GM12892 (cell line): ENCODE data around the gene SLC39A3. TPM values are rescaled to one million over a fixed set of nuclear protein-coding genes. Genes with fewer than 3 reads are reported as not detected.
A peak's percentile ranks its signal among the peaks of the same experiment; 100 is the strongest.

Source experiments
- DNase-seq: peaks from one replicate; pipeline ENCODE4 v3.0.0; 2011; ENCODE audit not compliant: insufficient read length
- FAIRE-seq: peaks from 2 replicates; lab custom pipeline; 2011; peaks lifted over from hg19 to GRCh38; lab: Jason Lieb, UNC
- POLR2A ChIP-seq: IDR thresholded peaks from 2 replicates; pipeline ENCODE4 v1.6.1; 2011; ENCODE audit warnings: low read depth, low read length, control low read depth
- POLR2AphosphoS5 ChIP-seq: IDR thresholded peaks from 2 replicates; pipeline ENCODE4 v1.6.1; 2011; ENCODE audit warnings: low read depth, low read length, control low read depth
- TAF1 ChIP-seq: IDR thresholded peaks from 2 replicates; pipeline ENCODE4 v1.6.1; 2011; ENCODE audit warnings: low read depth, mild to moderate bottlenecking, control low read depth, low read length, borderline replicate concordance
- polyA plus RNA-seq: library from polyadenylated mRNA; unstranded; fragments of >200 nt; gene quantifications from one replicate; pipeline ENCODE4 v1.2.1, GENCODE V29; 2012; ENCODE audit warnings: missing spikeins, inconsistent platforms; ENCODE audit not compliant: missing spikeins

SLC39A3 gene, protein sequence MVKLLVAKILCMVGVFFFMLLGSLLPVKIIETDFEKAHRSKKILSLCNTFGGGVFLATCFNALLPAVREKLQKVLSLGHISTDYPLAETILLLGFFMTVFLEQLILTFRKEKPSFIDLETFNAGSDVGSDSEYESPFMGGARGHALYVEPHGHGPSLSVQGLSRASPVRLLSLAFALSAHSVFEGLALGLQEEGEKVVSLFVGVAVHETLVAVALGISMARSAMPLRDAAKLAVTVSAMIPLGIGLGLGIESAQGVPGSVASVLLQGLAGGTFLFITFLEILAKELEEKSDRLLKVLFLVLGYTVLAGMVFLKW
- 25.2 TPM for polyA plus RNA-seq

DNA sequence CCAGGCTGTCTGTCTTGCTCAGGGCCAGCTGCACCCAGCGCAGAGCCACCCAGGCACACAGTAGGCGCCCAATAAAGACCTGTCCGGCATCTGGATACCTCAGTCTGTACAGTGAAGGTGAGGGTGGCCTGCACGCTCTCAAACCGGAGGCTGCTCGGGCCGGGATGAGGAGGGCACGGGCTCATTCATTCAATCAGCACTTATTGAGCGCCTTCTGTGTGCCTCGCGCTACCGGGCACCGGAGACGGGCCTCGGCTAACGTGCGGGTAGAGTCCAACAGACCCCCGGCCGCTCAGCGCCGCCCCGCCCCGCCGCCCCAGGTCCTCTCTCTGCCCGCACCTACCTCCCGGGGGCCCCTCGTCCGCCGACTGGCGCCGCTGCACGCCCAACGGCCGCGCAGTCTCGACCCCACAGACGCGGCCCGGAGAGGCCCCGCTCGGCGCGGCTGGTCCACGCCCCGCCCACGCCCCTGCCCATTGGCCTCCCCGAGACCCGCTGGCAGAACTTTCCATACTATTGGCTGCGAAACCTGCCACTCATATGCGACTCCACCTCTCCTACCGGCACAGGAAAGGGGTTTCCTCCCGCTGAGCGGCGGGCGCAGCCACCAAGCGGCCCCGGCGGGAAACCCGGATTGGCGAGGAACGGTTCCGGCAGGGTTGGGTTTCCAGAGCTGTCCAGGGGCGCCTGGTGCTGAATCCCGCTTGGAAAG lies at the start of gene SLC39A3:
TSS of gene SLC39A3 (minus strand) at position 416 of the 712 bp plus-strand sequence. CDS start 2,760 bp downstream, outside the sequence.
- no peak for TF ChIP-seq POLR2AphosphoS5
- peak; percentile 39; the same call in 1 of the 2 replicates for TF ChIP-seq POLR2A
- DNase-seq (peak; percentile 100), FAIRE-seq (peak; percentile 99)

DNA sequence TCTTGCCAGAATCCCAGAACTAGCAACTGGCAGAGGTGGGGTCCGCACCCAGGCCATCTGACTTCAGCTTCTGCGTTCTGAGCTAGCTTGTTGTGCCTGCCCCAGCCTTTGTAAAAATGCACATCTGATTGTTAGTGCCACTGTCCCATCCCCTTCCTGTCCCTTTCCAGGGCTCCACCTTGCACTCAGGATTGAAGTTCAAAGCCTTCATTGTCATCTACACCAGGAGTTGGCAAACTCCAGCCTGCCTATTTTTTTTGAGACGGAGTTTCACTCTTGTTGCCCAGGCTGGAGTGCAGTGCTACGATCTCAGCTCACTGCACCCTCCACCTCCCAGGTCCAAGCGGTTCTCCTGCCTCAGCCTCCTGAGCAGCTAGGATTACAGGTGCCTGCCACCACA lies 48.4 kb upstream of the SLC39A3 start:
- FAIRE-seq, result no peak
- no peak for DNase-seq
- TF ChIP-seq POLR2AphosphoS5 (no peak), TAF1 (no peak), POLR2A (no peak)

DNA sequence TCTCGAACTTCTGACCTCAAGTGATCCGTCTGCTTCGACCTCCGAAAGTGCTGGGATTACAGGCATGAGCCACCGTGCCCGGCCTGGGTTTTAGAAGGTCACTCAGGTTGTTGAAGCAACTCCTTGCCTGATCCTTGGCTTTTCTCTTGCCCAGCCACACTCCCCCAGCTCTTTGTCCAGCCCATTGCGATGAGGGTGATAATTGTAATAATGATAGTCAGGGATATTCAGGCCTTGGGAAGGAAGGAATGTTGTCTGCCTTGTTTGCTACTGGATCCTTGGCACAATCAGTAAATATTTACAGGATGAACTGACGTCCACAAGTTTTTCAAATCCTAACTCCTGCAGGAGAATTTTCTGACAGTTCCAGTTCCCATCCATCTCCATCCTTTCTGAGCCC lies 47.3 kb upstream of the SLC39A3 start:
- DNase-seq, result no peak
- no peak for FAIRE-seq
- TF ChIP-seq TAF1 (no peak), POLR2A (no peak), POLR2AphosphoS5 (no peak)

DNA sequence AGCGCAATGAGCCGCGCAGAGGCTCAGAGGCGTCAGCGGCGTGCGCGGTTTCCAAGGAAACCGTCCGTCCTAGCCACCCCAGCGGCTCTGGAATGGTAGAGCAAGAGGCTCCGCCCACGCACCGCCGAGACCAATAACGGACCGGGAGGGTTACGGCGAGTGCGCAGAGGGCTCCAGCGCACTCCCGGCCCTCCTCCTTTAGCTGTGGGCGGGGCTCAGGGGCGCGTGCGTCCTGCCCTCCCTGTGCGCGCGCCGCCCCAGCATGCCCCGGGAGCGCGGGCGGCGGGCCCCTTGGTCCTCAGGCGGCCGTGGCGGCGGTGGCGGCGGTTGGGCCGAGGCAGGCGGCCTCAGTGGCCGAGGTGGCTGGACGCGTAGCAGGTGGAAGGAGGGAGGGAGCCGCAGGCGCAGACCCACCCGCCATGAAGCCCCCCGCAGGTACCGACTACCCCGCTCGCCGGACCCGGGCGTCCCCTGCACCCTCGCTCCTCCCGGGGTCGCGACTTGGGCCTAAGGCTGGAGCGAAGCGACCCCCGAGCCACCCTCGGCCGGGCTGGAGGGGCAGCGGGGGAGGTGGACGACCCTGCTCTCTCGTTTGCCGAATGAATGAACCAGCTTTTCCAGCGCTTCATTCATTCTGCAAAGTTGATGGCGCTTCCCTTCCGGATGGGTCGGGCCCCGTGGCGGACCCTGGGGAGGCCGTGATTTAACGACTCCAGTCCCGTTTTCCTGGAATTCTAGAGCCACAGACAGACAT lies 45.6 kb upstream of the SLC39A3 start, which contains the start of gene THOP1:
TSS of gene THOP1 (plus strand) at position 260 of the 754 bp plus-strand sequence. CDS start at position 420, 160 bp downstream.
- TF ChIP-seq TAF1 (peak; percentile 73), POLR2A (peak; percentile 89), POLR2AphosphoS5 (peak; percentile 80)
- DNase-seq (peak; percentile 91), FAIRE-seq (peak; percentile 90)

DNA sequence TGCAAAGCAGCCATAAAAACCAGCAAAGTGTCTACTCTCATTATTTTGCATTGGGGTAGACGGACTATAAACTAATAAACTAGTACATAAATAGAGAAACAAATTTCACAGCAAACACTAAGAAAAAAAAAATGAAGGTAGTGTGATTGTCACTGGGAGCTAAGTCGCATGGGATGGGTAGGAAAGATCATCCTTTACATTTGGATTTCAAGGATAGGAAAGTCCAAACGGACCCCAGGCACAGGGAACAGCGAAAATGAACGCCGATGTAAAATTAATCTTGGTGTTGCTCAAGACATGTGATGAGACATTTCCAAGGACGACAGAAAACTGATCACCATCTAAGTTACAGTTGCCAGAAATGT lies 43.9 kb upstream of the SLC39A3 start:
- no peak for TF ChIP-seq POLR2A
- TF ChIP-seq POLR2AphosphoS5, result no peak
- TF ChIP-seq TAF1, result no peak
- no peak for FAIRE-seq
- no peak for DNase-seq

DNA sequence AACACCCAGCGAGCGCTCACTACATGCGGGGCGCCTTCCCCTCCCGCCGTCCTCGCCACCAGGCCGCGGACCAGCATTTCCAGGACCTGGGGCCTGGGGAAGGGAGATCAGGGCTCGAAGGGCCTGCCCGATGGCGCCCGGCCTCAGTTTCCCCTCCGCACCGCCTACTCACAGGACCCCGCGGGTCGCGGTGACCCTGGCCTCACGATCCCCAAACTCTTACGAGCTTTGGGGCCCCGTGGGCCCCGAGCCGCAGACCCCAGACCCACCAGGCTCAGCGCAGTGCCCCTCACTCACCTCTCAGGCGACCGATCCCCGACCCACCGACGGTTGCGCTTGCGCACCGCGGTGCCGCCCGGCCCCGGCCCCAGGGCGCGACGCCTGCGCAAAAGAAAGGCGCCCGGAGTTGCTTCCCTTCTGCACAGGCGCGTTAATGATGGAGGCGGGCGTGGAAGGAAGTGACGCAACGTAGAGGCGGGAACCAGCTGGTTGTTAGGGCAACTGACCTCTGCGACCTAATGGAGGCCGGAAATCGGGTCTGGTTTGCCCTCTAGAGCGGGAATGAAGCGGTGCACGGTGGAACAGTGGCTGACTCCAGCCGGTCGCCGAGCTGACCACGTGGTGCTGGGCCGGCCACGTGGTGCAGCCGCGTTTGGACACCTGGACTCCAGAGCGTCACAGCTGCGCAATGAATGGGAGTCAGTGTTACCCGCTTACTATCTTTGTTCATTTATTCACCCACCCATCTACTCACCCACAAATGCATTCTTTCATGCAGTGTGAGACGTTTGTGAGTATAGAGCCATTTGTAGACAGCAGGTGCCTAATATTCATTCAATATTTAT lies 43.3 kb upstream of the SLC39A3 start, which contains the start of gene SGTA:
TSS of gene SGTA (minus strand) at position 338 of the 845 bp plus-strand sequence. CDS start 14,205 bp downstream, outside the sequence.
- TF ChIP-seq POLR2AphosphoS5 (no peak), POLR2A (peak; percentile 80), TAF1 (peak; percentile 35; the same call in 1 of the 2 replicates)
- DNase-seq (peak; percentile 98), FAIRE-seq (peak; percentile 100)

DNA sequence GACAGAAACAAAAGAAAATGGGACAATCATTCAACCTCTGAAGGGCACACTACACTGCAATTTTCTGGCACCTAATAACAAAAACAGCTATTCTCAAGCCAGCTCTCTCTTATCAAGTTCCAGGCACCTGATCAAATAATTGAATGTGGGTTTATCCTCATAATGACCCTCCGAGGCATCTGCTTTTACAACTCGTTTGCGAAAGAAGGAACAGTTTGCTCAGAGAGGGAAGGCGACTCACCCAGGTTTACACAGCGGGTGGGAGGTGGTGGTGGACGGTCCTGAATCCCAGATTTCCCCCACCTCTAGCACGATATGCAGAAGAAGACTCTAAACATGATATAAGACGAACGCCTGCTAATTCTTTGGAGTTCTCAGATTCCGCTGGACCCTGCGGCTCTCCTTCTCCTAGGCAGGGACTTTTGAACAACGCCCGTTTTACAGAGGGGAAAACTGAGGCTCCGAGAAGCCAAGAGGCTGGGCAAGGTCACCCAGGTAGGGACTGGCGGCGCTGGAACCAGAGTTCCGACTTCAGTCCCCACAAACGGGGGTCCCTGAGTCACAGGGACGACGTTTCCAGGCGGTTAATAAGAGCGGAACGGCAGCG lies 42.6 kb upstream of the SLC39A3 start:
- FAIRE-seq, result peak; percentile 62
- TF ChIP-seq POLR2AphosphoS5 (no peak), TAF1 (no peak), POLR2A (no peak)
- DNase-seq, result no peak

DNA sequence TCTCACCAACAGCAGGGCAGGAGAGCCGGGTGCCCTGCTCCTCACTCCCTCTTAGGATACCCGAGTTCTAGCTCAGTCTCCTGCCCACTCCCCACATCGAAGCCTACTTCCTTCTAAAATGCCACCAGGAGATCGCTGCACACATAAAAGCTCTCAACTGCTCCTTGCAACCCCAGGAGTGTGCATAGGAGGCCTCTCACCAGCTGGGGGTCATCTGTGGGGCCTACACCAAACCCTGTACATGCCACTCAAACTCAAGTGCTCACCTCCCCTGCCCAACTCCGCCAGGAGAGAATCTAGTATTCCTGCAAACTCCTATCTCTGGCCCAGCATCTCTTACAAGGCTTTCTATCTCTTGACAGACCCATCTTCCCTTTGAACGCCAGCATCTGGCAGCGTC lies 40.5 kb upstream of the SLC39A3 start:
- TF ChIP-seq POLR2A (no peak), POLR2AphosphoS5 (no peak), TAF1 (no peak)
- DNase-seq, result no peak
- no peak for FAIRE-seq

DNA sequence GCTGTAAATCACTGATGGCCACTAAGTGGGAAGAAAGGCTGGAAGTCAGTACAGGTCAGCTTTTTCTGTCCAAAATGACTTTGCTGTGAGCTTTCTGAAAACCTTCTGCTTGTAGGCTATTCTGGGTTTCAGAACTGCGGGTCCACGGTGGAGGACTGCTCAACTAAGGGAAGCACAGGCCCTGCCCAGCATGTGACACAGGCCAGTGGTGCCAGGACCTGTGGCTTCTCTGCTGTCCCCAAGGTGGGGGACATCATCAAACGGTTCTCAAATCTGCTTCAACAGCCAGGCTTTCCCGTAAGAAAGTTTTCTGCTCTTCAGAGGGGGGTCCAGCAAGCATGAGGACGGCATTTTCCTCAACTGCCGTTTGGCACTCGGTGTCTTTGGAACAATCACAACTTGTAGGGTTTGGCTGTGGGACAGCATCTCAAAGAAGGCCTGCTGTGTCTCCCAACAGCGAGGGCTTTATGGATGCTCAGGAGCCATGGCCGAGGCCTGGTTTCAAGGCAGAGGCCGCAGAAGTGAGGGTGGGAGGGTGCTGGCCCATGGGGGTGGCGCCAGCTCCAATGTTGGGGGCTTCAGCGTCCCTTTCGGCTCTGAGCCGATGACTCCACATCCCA lies 39.4 kb upstream of the SLC39A3 start:
- no peak for TF ChIP-seq TAF1
- FAIRE-seq (no peak), DNase-seq (no peak)

DNA sequence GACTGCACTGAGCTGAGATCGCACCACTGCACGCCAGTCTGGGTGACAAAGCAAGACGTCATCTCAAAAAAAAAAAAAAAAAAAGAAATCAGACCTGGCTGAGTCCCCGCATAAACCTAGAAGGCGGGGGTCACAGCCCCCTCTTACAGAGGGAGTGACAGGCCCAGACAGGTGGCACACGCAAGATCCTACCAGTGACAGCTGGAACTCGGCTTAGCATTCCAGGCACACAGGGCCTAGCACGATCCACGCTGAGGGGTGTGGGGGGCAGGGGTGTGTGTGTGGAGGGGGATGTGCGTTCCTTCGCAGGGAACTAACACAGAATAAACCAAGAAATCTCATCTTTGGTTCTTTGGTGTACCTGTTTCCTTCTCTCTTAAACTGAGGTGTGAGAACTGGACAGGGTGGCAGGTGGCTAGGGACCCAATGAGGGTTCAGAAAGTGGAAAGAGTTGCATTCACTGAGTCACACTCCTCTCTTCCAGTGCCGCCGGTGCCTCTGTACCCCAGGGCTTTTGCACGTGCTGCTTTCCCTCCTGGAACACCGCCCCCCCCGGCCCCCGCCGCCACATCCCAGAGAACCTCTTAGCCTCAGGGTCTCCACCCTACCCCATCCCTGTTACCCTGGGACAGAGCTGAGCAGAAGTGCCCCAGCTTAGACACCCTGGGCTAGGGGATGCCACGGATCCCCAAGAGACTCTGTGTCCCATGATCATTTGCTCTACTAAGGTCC lies 38.3 kb upstream of the SLC39A3 start:
- DNase-seq, result no peak
- TF ChIP-seq POLR2A, result no peak
- TF ChIP-seq TAF1, result no peak
- TF ChIP-seq POLR2AphosphoS5, result no peak
- FAIRE-seq, result no peak
